GM12878 (cell line): ENCODE measurements around the gene DYNLT4. TPM values are rescaled to one million over a fixed set of nuclear protein-coding genes. Genes with fewer than 3 reads are reported as not detected.

Experiments used
- BHLHE40 ChIP-seq, 2 experiments: fragments of 450-650 bp in 1 of 2; IDR thresholded peaks; 2 replicates each; pipeline ENCODE4 v1.6.1; 2011 to 2017; ENCODE audit warnings: low read depth in 2 of 2, borderline replicate concordance in 1 of 2, improper control_type of control experiment in 1 of 2, low read length in 1 of 2, mild to moderate bottlenecking in 1 of 2
- CREM ChIP-seq: IDR thresholded peaks from 2 replicates; pipeline ENCODE4 v1.6.1; 2014; ENCODE audit warnings: antibody characterized with exemption, low read depth
- EED ChIP-seq: sonication (generic); IDR thresholded peaks from 2 replicates; pipeline ENCODE4 v1.6.1; 2016; ENCODE audit warnings: antibody characterized with exemption, low read depth
- GATAD2B ChIP-seq: fragments of 450-650 bp; conservative IDR thresholded peaks from 2 replicates; pipeline ENCODE4 v1.6.1; 2017; ENCODE audit warnings: low read depth, mild to moderate bottlenecking, moderate library complexity
- HDGF ChIP-seq: fragments of 450-650 bp; IDR thresholded peaks from 2 replicates; pipeline ENCODE4 v1.6.1; 2016; ENCODE audit warnings: antibody characterized with exemption
- NBN ChIP-seq: fragments of 450-650 bp; IDR thresholded peaks from 2 replicates; pipeline ENCODE4 v1.6.1; 2016
- SMARCA5 ChIP-seq: fragments of 450-650 bp; IDR thresholded peaks from 2 replicates; pipeline ENCODE4 v1.6.1; 2017; ENCODE audit warnings: mild to moderate bottlenecking
- STAT3 ChIP-seq: IDR thresholded peaks from 2 replicates; pipeline ENCODE4 v1.6.1; 2011; ENCODE audit warnings: low read depth, low read length, improper control_type of control experiment
- TARDBP ChIP-seq: IDR thresholded peaks from 2 replicates; pipeline ENCODE4 v1.6.1; 2016; ENCODE audit warnings: borderline replicate concordance
- ZBED1 ChIP-seq: IDR thresholded peaks from 2 replicates; pipeline ENCODE4 v1.6.1; 2016; ENCODE audit warnings: borderline replicate concordance
- polyA plus RNA-seq, 11 experiments: library from polyadenylated mRNA; depleted of rRNA in 4 of 11; unstranded in 6 of 11; stranded (reverse) in 5 of 11; fragments of >200 nt; fragmentation: Nextera tagmentation in 4 of 11; fragmentation: Illumina TruSeq in 1 of 11; extraction: Ambion mirVana in 4 of 11; extraction: Trizol in 1 of 11; gene quantifications; 1 replicate in 1 of 11; 2 replicates in 10 of 11; pipeline versions ENCODE4 v1.2.1 to v1.2.3, GENCODE V29; 2011 to 2016; ENCODE audit warnings: inconsistent platforms in 2 of 11, missing spikeins in 2 of 11, low read depth in 1 of 11
- total RNA-seq, 4 experiments: library from RNA; depleted of rRNA in 3 of 4; stranded (reverse); fragments of >200 nt in 3 of 4; fragmentation: Illumina TruSeq in 1 of 4; extraction: Trizol in 1 of 4; gene quantifications; 2 replicates each; pipeline versions ENCODE4 v1.2.1 to v1.2.3, GENCODE V29; 2013 to 2021
- TF ChIP-seq, protein P1 (sequence below), 3 experiments: IDR thresholded peaks in 2 of 3; conservative IDR thresholded peaks in 1 of 3; 2 replicates each; pipeline ENCODE4 v1.5.1; 2011; ENCODE audit warnings: low read depth in 3 of 3, low read length in 3 of 3, mild to moderate bottlenecking in 3 of 3, control low read depth in 2 of 3, moderate library complexity in 2 of 3, inconsistent platforms in 1 of 3, mixed read lengths in 1 of 3; ENCODE audit not compliant: control insufficient read depth in 2 of 3, insufficient read depth in 1 of 3; ENCODE audit errors: extremely low read depth in 1 of 3
- TF ChIP-seq, protein P2 (sequence below): IDR thresholded peaks from 2 replicates; pipeline ENCODE4 v1.6.1; 2012; ENCODE audit warnings: low read depth, low read length, improper control_type of control experiment

Gene DYNLT4
- total and polyA plus RNA-seq, 10 of the 15 experiments (the other 5 are each of a cell fraction or from before 2014, with no cell fraction given), result 0.23 to 0.28 TPM; not detected in 8

DNA sequence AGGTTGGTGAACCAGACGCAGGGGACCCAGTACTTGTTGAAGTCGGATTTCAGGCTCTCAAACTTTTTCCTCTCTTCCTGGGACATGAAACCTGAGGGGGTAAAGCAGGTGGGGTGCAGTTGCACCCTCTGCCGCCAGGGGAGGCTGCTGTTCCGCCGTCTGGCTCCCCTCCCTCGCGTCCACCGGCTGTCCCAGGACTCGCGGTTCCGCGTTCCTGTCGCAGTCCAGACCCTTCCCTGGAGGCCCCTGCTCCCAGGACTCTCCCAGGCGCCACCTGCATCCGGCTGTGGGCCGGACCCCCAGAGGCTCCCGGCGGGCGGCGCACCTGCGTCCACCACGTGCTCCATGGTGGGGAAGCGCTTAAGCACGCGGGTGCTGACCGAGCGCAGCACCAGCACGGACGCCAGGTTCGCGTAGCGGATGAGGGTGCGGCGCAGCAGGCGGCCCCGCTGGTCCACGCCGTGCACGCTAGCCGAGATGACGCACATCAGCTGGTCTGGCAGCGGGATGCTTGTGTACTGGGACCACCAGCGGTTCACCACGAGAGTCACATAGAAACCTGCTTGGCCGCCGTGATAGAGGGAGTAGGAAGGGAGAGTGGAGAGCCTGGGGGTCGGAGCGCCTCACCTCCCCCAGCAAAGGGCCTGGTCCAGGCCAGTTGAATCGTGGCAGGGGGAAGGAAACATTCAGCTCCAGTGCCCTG, 20.9 kb downstream of the DYNLT4 start (continued):
- TF ChIP-seq CREM (0 out of 2 replicates have a peak, but pooled peaks have one; percentile 31), GATAD2B (peak; percentile 83), EED (peak; percentile 87), SMARCA5 (peak; percentile 83), ZBED1 (no peak), STAT3 (no peak), NBN (peak; percentile 72; the same call in 1 of the 2 replicates), BHLHE40 (IDR thresholded peaks at IDR 0.05; ENCODE audit: borderline replicate concordance in 1 of 2, low read depth in 2 of 2, low read length in 1 of 2) (peak; percentile 64 to 87), HDGF (peak; percentile 83), TARDBP (no peak)
- TF ChIP-seq, protein P1, sequence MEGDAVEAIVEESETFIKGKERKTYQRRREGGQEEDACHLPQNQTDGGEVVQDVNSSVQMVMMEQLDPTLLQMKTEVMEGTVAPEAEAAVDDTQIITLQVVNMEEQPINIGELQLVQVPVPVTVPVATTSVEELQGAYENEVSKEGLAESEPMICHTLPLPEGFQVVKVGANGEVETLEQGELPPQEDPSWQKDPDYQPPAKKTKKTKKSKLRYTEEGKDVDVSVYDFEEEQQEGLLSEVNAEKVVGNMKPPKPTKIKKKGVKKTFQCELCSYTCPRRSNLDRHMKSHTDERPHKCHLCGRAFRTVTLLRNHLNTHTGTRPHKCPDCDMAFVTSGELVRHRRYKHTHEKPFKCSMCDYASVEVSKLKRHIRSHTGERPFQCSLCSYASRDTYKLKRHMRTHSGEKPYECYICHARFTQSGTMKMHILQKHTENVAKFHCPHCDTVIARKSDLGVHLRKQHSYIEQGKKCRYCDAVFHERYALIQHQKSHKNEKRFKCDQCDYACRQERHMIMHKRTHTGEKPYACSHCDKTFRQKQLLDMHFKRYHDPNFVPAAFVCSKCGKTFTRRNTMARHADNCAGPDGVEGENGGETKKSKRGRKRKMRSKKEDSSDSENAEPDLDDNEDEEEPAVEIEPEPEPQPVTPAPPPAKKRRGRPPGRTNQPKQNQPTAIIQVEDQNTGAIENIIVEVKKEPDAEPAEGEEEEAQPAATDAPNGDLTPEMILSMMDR (IDR thresholded peaks at IDR 0.05 in 2 of 3, conservative IDR thresholded peaks at IDR 0.05 in 1 of 3; ENCODE audit: control insufficient read depth in 2 of 3, extremely low read depth in 1 of 3, insufficient read depth in 1 of 3, low read depth in 3 of 3, low read length in 3 of 3), result peak; percentile 85 to 100 (median 99)
- TF ChIP-seq, protein P2, sequence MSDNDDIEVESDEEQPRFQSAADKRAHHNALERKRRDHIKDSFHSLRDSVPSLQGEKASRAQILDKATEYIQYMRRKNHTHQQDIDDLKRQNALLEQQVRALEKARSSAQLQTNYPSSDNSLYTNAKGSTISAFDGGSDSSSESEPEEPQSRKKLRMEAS, result peak; percentile 92
